Right lobe of liver (tissue), 4 donors: ENCODE data around the gene GPX7.

ENCODE experiments used
- CTCF ChIP-seq, 4 donors: fragments of 200-600 bp in 3 of 4; fragments of 450-650 bp in 1 of 4; IDR thresholded peaks; one replicate each; pipeline versions ENCODE4 v1.5.1 to v1.8.0; 2016 to 2022; ENCODE audit warnings: antibody characterized with exemption in 4 of 4, mild to moderate bottlenecking in 2 of 4
- POLR2A ChIP-seq: fragments of 450-650 bp; IDR thresholded peaks from one replicate; pipeline ENCODE4 v1.6.1; 2017; ENCODE audit warnings: antibody characterized with exemption, mild to moderate bottlenecking
- donor health status: DM: no; HTN: no; CAD: no.
- donor health status: DM: no; HTN: no; CAD: no.
- donor health status: DM: no; HTN: yes; CAD: no.

GRCh38 chr1:52602856-52603600, 857 bp downstream of the GPX7 start:
- TF ChIP-seq CTCF (IDR thresholded peaks at IDR 0.05) (no peak), POLR2A (no peak)
